Neural cell (in vitro differentiated cells): ENCODE measurements around the gene SOS1. TPM values are rescaled to one million over a fixed set of nuclear protein-coding genes. Genes with fewer than 3 reads are reported as not detected.

Source experiments
- H2AFZ ChIP-seq: fragments of 200-600, 300-800 bp; sonication (generic), shearing (Covaris generic); 2 replicates; pipeline ENCODE4 v1.6.0; 2014; ENCODE audit warnings: low read depth, mild to moderate bottlenecking, antibody characterized with exemption, low read length, moderate library complexity
- H3F3A ChIP-seq: fragments of 200-600 bp; shearing (Covaris generic); 2 replicates; pipeline ENCODE4 v1.6.1; 2016; ENCODE audit warnings: mild to moderate bottlenecking, moderate library complexity, mixed read lengths, antibody characterized with exemption, low read length; ENCODE audit not compliant: insufficient read depth, poor library complexity, severe bottlenecking
- H3K27ac ChIP-seq: fragments of 200-600, 300-800 bp; sonication (generic), shearing (Covaris generic); 2 replicates; pipeline ENCODE4 v1.5.1; 2014; ENCODE audit warnings: mild to moderate bottlenecking, low read length, moderate library complexity
- H3K27me3 ChIP-seq: fragments of 300-800, 200-600 bp; sonication (generic), shearing (Covaris generic); 2 replicates; pipeline ENCODE4 v1.6.0; 2014; ENCODE audit warnings: mild to moderate bottlenecking, low read depth, low read length, moderate library complexity; ENCODE audit not compliant: insufficient read depth
- H3K36me3 ChIP-seq: fragments of 300-800, 200-600 bp; sonication (generic), shearing (Covaris generic); 2 replicates; pipeline ENCODE4 v1.5.1; 2014; ENCODE audit warnings: mild to moderate bottlenecking, antibody characterized with exemption, low read length, moderate library complexity; ENCODE audit not compliant: insufficient read depth
- H3K4me2 ChIP-seq: fragments of 300-800, 200-600 bp; sonication (generic), shearing (Covaris generic); 2 replicates; pipeline ENCODE4 v1.6.0; 2014; ENCODE audit warnings: mild to moderate bottlenecking, low read length
- H3K4me3 ChIP-seq: fragments of 300-800, 200-600 bp; sonication (generic), shearing (Covaris generic); 2 replicates; pipeline ENCODE4 v1.5.1; 2014; ENCODE audit warnings: mild to moderate bottlenecking, low read length, moderate library complexity
- H3K79me2 ChIP-seq: fragments of 200-600 bp; shearing (Covaris generic); replicated peaks from 2 replicates; pipeline ENCODE4 v1.6.0; 2014; ENCODE audit warnings: mild to moderate bottlenecking, low read length, moderate library complexity; ENCODE audit not compliant: insufficient read depth
- H3K9ac ChIP-seq: fragments of 300-800, 200-600 bp; sonication (generic), shearing (Covaris generic); 2 replicates; pipeline ENCODE4 v1.6.1; 2016; ENCODE audit warnings: mild to moderate bottlenecking, low read length, mixed read lengths
- H3K9me2 ChIP-seq: fragments of 200-600 bp; shearing (Covaris generic); 2 replicates; pipeline ENCODE4 v1.6.1; 2016; ENCODE audit warnings: mild to moderate bottlenecking, low read length, mixed read lengths; ENCODE audit not compliant: insufficient read depth
- H3K9me3 ChIP-seq: fragments of 200-600, 300-800 bp; sonication (generic), shearing (Covaris generic); 2 replicates; pipeline ENCODE4 v1.6.1; 2016; ENCODE audit warnings: mild to moderate bottlenecking, mixed run types, low read length, moderate library complexity, mixed read lengths
- H4K20me1 ChIP-seq: fragments of 200-600 bp; shearing (Covaris generic); 2 replicates; pipeline ENCODE4 v1.6.1; 2016; ENCODE audit warnings: mild to moderate bottlenecking, mixed run types; ENCODE audit not compliant: insufficient read depth
- MXI1 ChIP-seq: fragments of 450-650 bp; conservative IDR thresholded peaks from 2 replicates; pipeline ENCODE4 v1.6.1; 2014; ENCODE audit warnings: antibody characterized with exemption, mild to moderate bottlenecking; ENCODE audit not compliant: poor library complexity, severe bottlenecking
- RAD21 ChIP-seq: fragments of 450-650 bp; conservative IDR thresholded peaks from 2 replicates; pipeline ENCODE4 v1.6.1; 2014; ENCODE audit warnings: antibody characterized with exemption, mild to moderate bottlenecking, moderate library complexity
- SMC3 ChIP-seq: fragments of 450-650 bp; conservative IDR thresholded peaks from 2 replicates; pipeline ENCODE4 v1.6.1; 2014; ENCODE audit warnings: antibody characterized with exemption, mild to moderate bottlenecking, moderate library complexity; ENCODE audit not compliant: poor library complexity
- TAF1 ChIP-seq: IDR thresholded peaks from 2 replicates; pipeline ENCODE4 v1.6.1; 2012; ENCODE audit warnings: low read depth
- polyA plus RNA-seq: library from polyadenylated mRNA; depleted of rRNA; stranded (reverse); fragments of >200 nt; gene quantifications from 2 replicates; pipeline ENCODE4 v1.2.3, GENCODE V29; 2014
- TF ChIP-seq, protein P1 (sequence below): fragments of 450-650 bp; IDR thresholded peaks from 2 replicates; pipeline ENCODE4 v1.5.1; 2014; ENCODE audit warnings: antibody characterized with exemption, mild to moderate bottlenecking, moderate library complexity; ENCODE audit not compliant: poor library complexity, severe bottlenecking
- TF ChIP-seq, protein P2 (sequence below): IDR thresholded peaks from 2 replicates; pipeline ENCODE4 v1.6.1; 2012; ENCODE audit warnings: borderline replicate concordance

The SOS1 gene
- polyA plus RNA-seq, 1 donor from 2014 or later: 19.0 TPM

DNA sequence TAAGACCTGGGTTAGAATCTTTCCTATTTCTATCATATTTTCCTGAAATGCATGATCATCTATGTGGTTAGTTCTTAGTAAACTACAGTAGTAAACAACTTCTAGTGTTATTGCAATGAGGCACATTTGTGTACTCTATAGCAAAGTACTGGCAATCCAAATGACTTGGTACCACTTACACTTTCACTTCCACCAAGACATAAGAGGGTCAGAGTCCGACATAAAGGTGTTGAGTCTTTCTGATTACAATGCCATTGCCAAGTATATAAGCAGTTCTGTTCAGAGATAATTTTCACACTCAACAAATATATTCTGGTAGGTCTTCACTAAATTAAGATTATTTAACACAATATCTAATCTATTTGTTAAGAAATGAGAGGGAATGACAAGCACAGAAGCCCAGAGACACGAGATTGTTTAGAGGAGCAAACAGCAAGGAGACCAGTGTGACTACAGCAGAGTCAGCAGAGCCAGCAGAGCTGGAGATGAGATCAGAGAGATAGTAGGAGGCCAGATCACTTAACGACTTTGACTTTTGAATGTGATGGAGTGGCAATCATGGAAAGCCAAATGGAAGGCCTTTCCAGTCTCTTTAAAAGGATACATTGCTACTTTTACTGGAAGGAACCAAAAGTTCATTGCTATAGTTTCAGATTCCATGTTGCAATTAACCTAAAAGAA, 27.5 kb downstream of the SOS1 start:
- Histone ChIP-seq H4K20me1 (no peaks in the 10 kb centered on the region), H3K9me2 (no peaks in the 10 kb centered on the region), H3F3A (no peaks in the 10 kb centered on the region), H3K27ac (no peak overlapping the region), H2AFZ (no peak overlapping the region), H3K79me2 (peaks cover 72% of the 10 kb centered on the region), H3K9me3 (no peaks in the 10 kb centered on the region), H3K9ac (no peak overlapping the region), H3K4me3 (no peak overlapping the region), H3K4me2 (no peak overlapping the region), H3K27me3 (no peaks in the 10 kb centered on the region), H3K36me3 (no peaks in the 10 kb centered on the region)
- TF ChIP-seq, protein P1, sequence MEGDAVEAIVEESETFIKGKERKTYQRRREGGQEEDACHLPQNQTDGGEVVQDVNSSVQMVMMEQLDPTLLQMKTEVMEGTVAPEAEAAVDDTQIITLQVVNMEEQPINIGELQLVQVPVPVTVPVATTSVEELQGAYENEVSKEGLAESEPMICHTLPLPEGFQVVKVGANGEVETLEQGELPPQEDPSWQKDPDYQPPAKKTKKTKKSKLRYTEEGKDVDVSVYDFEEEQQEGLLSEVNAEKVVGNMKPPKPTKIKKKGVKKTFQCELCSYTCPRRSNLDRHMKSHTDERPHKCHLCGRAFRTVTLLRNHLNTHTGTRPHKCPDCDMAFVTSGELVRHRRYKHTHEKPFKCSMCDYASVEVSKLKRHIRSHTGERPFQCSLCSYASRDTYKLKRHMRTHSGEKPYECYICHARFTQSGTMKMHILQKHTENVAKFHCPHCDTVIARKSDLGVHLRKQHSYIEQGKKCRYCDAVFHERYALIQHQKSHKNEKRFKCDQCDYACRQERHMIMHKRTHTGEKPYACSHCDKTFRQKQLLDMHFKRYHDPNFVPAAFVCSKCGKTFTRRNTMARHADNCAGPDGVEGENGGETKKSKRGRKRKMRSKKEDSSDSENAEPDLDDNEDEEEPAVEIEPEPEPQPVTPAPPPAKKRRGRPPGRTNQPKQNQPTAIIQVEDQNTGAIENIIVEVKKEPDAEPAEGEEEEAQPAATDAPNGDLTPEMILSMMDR: no peak
- no peak for TF ChIP-seq MXI1

DNA sequence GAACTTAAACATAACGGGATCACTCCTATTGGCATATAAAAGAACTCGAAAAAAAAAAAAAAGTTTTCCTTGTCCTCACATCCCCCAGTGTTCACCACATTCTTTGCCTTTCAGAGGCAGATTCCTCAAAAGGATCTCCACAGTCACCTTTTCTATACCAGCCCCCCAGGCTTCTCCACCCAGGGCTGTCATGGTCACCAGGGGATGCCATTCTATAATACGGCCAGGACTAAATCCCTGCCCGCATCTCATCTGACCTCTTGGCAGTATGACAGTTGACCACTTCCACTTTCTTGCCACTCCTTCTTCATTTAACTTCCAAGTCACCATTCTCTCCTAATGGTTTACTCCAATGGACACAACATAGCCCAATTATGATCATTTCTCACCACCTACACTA, 29.3 kb downstream of the SOS1 start:
- H3K4me2 ChIP-seq: no peak overlapping the region
- H3K79me2 ChIP-seq: peaks cover 72% of the 10 kb centered on the region
- TF ChIP-seq, protein P2, sequence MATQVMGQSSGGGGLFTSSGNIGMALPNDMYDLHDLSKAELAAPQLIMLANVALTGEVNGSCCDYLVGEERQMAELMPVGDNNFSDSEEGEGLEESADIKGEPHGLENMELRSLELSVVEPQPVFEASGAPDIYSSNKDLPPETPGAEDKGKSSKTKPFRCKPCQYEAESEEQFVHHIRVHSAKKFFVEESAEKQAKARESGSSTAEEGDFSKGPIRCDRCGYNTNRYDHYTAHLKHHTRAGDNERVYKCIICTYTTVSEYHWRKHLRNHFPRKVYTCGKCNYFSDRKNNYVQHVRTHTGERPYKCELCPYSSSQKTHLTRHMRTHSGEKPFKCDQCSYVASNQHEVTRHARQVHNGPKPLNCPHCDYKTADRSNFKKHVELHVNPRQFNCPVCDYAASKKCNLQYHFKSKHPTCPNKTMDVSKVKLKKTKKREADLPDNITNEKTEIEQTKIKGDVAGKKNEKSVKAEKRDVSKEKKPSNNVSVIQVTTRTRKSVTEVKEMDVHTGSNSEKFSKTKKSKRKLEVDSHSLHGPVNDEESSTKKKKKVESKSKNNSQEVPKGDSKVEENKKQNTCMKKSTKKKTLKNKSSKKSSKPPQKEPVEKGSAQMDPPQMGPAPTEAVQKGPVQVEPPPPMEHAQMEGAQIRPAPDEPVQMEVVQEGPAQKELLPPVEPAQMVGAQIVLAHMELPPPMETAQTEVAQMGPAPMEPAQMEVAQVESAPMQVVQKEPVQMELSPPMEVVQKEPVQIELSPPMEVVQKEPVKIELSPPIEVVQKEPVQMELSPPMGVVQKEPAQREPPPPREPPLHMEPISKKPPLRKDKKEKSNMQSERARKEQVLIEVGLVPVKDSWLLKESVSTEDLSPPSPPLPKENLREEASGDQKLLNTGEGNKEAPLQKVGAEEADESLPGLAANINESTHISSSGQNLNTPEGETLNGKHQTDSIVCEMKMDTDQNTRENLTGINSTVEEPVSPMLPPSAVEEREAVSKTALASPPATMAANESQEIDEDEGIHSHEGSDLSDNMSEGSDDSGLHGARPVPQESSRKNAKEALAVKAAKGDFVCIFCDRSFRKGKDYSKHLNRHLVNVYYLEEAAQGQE: no peak
- H3K36me3 ChIP-seq: no peaks in the 10 kb centered on the region
- H3K9me3 ChIP-seq: no peaks in the 10 kb centered on the region
- no peaks in the 10 kb centered on the region for H3K27me3 ChIP-seq
- no peak overlapping the region for H3K27ac ChIP-seq
- H3K4me3 ChIP-seq: no peak overlapping the region
- H3K9ac ChIP-seq: no peak overlapping the region
- no peak overlapping the region for H2AFZ ChIP-seq
- H3K9me2 ChIP-seq: no peaks in the 10 kb centered on the region
- H4K20me1 ChIP-seq: no peaks in the 10 kb centered on the region
- H3F3A ChIP-seq: no peaks in the 10 kb centered on the region

DNA sequence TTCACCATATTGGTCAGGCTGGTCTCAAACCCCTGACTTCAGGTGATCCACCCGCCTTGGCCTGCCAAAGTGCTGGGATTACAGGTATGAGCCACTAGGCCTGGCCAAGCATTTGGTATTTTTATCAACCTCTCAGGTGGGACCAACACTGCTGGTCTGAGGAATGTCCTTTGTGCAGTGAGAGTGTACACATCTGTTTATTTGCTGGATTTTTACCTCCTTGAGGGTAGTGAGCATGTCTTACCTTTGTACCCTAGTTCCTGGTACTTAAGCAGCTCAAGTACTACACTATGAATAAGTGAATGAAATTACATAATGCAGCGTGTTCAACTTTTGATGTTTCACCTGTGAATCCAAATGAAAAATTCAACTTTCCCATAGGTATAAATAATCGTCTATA, 29.8 kb downstream of the SOS1 start:
- Histone ChIP-seq H3K36me3 (no peaks in the 10 kb centered on the region), H3K9me2 (no peaks in the 10 kb centered on the region), H3K27ac (no peak overlapping the region), H3K4me2 (no peak overlapping the region), H3K4me3 (no peak overlapping the region), H3F3A (no peaks in the 10 kb centered on the region), H3K79me2 (peaks cover 73% of the 10 kb centered on the region), H2AFZ (no peak overlapping the region), H3K27me3 (no peaks in the 10 kb centered on the region), H4K20me1 (no peaks in the 10 kb centered on the region), H3K9ac (no peak overlapping the region), H3K9me3 (no peaks in the 10 kb centered on the region)
- TF ChIP-seq, protein P1: no peak
- TF ChIP-seq RAD21 (no peak), SMC3 (no peak), TAF1 (no peak)
